Measurements from ENCODE around the gene ATG5.

Gene ATG5

GRCh38 chr6:106186172-106186571, 139.4 kb downstream of the ATG5 start:
- FAIRE-seq, result no peak

GRCh38 chr6:106185615-106186014, 139.9 kb downstream of the ATG5 start:
- DNase-seq (ENCODE audit: insufficient read length, low spot score) (no peak), FAIRE-seq (no peak)

More at GRCh38 chr6:106186172-106186571, 139.4 kb downstream of the ATG5 start:
- DNase-seq (ENCODE audit: insufficient read length, low spot score), result no peak

- DNase-seq (ENCODE audit: insufficient read length, low spot score) (no peak), FAIRE-seq (no peak)
These were observed 140.9 kb downstream of the ATG5 start for GRCh38 chr6:106184629-106185028.

GRCh38 chr6:106183430-106183829, 142.1 kb downstream of the ATG5 start:
- DNase-seq (ENCODE audit: insufficient read length, low spot score), result no peak
- FAIRE-seq, result no peak

GRCh38 chr6:106182455-106182854, 143.1 kb downstream of the ATG5 start:
- DNase-seq (ENCODE audit: insufficient read length, low spot score) (no peak), FAIRE-seq (no peak)

GRCh38 chr6:106181664-106182418, 143.7 kb downstream of the ATG5 start:
- no peak for FAIRE-seq

GRCh38 chr6:106180208-106180607, 145.4 kb downstream of the ATG5 start:
- no peak for DNase-seq (ENCODE audit: insufficient read length, low spot score)
- no peak for FAIRE-seq

More at GRCh38 chr6:106181664-106182418, 143.7 kb downstream of the ATG5 start:
- DNase-seq (ENCODE audit: insufficient read length, low spot score), result peak; percentile 62

GRCh38 chr6:106178900-106179299, 146.7 kb downstream of the ATG5 start:
- no peak for DNase-seq (ENCODE audit: insufficient read length, low spot score)
- no peak for FAIRE-seq

GRCh38 chr6:106177786-106178185, 147.8 kb downstream of the ATG5 start:
- FAIRE-seq (no peak), DNase-seq (ENCODE audit: insufficient read length, low spot score) (no peak)

- DNase-seq (ENCODE audit: insufficient read length, low spot score) (no peak), FAIRE-seq (no peak)
These were observed 152.3 kb downstream of the ATG5 start for GRCh38 chr6:106173124-106173879.

GRCh38 chr6:106170030-106170791, 155.3 kb downstream of the ATG5 start:
- DNase-seq (ENCODE audit: insufficient read length, low spot score) (no peak), FAIRE-seq (no peak)

- no peak for FAIRE-seq
- no peak for DNase-seq (ENCODE audit: insufficient read length, low spot score)
These were observed 156.0 kb downstream of the ATG5 start for GRCh38 chr6:106169517-106169916.

GRCh38 chr6:106168097-106168888, 157.3 kb downstream of the ATG5 start:
- FAIRE-seq, result no peak
- no peak for DNase-seq (ENCODE audit: insufficient read length, low spot score)

GRCh38 chr6:106167096-106167814, 158.3 kb downstream of the ATG5 start:
- DNase-seq (ENCODE audit: insufficient read length, low spot score) (no peak), FAIRE-seq (no peak)

- DNase-seq (ENCODE audit: insufficient read length, low spot score) (no peak), FAIRE-seq (no peak)
These were observed 159.6 kb downstream of the ATG5 start for GRCh38 chr6:106165885-106166485.

- FAIRE-seq (peak; percentile 13), DNase-seq (ENCODE audit: insufficient read length, low spot score) (no peak)
These were observed 161.3 kb downstream of the ATG5 start for GRCh38 chr6:106163966-106164877.

GRCh38 chr6:106163446-106163965, 162.1 kb downstream of the ATG5 start:
- FAIRE-seq, result no peak
- DNase-seq (ENCODE audit: insufficient read length, low spot score), result no peak

GRCh38 chr6:106162921-106163320, 162.6 kb downstream of the ATG5 start:
- no peak for FAIRE-seq
- no peak for DNase-seq (ENCODE audit: insufficient read length, low spot score)

Data from HTR-8/SVneo (cell line).